ENCODE measurements around the gene GALNT8.
"Not testable (repeated sequence)": the region's sequence is repeated elsewhere in the genome, so short reads cannot be mapped to it uniquely, and the experiment has no call there.

Gene GALNT8

GRCh38 chr12:4719821-4720636 lies at the start of gene GALNT8:
GALNT8 (plus strand) TSS chr12:4720400; CDS start chr12:4720678, 278 bp downstream.
- no peak for DNase-seq

GRCh38 chr12:4679711-4680110 lies 40.5 kb upstream of the GALNT8 start:
- DNase-seq, result no peak

DNA sequence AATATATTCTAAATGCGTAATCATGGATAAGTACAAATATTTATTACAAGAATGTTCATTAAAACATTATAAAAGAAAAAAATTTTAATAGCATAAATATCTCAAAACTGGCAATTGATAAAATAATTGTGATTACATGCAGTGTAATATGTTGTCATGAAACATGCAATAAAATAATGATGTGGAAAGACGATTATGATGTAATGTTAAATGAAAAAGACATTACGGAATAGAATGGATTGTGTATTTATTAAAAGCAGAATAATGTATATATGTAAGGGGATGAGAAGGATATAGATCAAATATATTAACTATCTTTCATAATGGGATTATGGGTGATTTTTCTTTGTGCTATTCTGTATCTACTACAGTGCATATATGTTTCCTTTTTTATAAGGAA lies 38.5 kb upstream of the GALNT8 start:
- DNase-seq, result no peak

- DNase-seq, result no peak
Observed at GRCh38 chr12:4685317-4685716, 34.9 kb upstream of the GALNT8 start.

DNA sequence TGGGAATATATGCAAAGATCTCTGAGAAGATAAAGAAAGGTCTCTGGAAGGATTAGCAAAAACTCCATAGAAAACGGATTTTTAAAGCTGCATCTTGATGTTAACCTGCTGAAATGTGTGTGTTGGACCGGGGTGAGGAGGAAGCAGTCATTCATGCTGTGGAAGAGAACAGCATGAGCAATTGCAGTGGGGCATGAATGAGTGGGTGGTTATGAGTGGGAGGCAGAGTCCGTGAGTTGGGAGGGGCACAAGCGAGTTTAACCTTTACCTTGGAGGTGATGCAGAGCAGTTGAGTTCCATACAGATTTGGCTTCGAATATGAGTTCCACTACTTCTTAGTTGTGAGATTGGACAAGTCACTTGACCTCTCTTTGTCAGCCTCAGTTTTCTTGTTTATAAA lies 29.4 kb upstream of the GALNT8 start:
- DNase-seq, result no peak

DNA sequence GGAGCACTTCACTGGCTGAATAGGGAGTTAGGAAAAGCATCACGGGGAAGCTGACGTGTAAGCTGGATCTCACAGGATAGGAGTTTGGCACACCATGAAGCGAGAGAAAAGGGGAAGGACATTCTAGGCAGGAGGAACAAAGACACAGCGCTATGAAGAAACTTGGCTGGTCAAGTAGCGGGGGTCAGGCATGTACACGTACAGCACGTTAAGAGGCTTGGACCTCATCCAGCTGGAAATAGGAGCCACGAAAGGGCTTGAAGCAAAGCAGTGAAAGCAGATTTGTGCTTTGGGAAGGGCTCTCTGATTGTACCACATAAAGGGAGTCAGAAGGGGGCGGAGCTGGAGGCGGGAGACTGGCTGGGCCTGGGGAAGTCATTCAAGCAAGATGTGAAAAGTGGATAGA lies 19.6 kb upstream of the GALNT8 start:
- no peak for DNase-seq

DNA sequence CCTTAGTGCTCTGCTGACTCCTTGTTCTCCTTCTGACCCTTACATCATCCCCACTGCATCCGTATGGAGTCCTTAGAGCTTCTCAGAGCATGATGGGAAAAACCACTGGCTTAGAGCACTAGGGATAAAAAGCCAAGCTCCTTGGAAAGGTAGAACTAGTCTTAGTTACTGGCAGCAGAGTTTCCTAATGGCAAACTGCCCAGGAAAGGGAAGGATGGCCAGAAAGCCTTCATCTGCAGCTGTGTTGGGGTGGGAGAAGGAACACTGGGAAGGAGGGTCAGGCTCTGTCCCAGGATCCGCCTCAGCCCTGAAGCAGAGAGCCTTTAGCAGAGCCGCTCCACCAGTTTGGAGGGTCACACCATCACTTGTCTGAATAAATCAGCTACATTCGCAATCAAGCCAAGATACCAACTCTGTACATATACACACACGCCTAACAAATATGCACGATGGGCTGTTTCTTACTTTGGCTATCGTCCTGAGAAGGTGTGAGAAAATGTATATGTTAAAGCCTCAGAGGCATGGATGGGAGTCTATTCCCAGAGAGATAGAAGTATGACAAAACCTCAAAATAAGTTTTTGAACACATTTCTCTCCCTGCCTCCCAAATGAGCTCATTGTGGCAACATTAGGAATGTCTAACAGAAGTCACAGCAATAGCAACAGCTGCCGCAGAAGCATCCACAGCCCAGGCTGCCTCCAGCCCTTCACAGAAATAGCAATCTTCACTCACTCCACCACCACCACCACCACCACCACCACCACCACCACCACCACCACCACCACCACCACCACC lies 18.6 kb upstream of the GALNT8 start:
- DNase-seq, result no peak

- DNase-seq, result no peak
Observed at GRCh38 chr12:4703676-4704075, 16.5 kb upstream of the GALNT8 start.

GRCh38 chr12:4705824-4706223 lies 14.4 kb upstream of the GALNT8 start:
- DNase-seq, result no peak

GRCh38 chr12:4707306-4707705 lies 12.9 kb upstream of the GALNT8 start:
- no peak for DNase-seq

DNA sequence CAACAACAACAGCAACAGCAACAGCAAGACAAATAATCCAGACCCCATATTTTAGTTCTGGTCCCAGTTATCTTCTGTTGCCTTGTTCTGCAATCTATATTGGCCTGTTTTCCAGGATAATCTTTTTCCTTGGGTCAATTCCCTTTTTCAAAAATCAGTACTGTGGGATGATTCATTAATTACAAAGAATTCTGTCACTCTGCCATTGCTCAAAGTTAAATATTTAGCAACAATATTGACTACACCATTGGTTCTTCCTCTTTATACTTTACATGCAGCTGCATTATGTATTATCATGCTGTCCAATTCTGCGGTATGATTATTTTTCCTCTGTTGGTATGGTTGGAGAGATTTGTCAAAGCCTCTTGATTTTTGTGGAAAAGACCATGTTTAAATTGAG lies 10.1 kb upstream of the GALNT8 start:
- no peak for DNase-seq

GRCh38 chr12:4714879-4715278 lies 5.3 kb upstream of the GALNT8 start:
- DNase-seq, result no peak

- no peak for DNase-seq
Observed at GRCh38 chr12:4717806-4718205, 2.4 kb upstream of the GALNT8 start.

GRCh38 chr12:4720637-4720995 lies 416 bp downstream of the GALNT8 start:
- DNase-seq, result no peak

DNA sequence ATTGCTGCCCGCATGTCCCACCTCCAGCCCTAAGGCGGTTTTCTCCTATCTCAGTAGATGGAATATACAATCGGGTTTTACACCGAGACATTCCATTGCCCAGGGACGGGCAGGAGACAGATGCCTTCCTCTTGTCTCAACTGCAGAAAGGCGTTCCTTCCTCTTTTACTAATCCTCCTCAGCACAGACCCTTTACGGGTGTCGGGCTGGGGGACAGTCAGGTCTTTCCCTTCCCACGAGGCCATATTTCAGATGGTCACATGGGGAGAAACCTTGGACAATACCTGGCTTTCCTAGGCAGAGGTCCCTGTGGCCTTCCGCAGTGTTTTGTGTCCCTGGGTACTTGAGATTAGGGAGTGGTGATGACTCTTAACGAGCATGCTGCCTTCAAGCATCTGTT lies 1.4 kb downstream of the GALNT8 start:
- DNase-seq, result not testable (repeated sequence)

DNA sequence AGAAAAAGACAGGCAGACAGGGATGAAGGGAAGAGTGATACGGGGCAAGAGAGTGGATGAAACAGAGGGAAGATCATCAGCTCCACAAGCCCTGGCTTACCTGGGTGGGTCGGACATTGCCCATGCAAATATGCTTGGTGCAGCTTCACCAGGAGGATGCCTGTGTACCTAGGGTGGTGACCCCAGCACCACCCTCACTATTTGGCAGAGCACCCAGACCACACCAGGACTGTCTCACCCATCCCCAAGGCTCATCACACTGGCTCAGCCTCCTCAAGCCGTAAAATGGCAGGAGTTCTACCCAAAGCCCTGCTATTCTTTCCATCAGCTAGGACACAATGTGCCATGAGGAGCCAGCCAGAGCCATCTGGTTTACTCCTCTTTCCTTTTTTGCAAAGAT lies 3.0 kb downstream of the GALNT8 start:
- DNase-seq, result no peak

DNA sequence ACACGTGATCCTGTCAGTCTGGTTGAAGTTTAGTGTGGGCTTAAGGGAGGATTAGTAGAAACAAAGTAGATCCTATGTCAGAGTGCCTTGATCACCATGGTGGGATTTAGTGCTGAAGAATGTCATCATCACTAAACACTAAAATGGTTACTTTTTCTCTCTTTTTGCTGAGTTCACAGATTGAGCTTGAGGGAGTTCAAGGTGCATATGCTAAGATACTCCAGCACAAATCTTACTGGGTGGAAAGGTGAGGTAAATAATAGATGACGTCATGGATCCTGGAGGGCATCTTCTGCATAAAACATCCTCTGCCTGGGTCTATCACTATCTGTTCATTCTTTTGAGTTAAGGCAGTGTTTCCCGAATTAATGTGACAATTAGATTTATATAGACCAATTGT lies 4.9 kb downstream of the GALNT8 start:
- DNase-seq, result no peak

GRCh38 chr12:4734625-4735340 lies 14.6 kb downstream of the GALNT8 start:
- no peak for DNase-seq

DNA sequence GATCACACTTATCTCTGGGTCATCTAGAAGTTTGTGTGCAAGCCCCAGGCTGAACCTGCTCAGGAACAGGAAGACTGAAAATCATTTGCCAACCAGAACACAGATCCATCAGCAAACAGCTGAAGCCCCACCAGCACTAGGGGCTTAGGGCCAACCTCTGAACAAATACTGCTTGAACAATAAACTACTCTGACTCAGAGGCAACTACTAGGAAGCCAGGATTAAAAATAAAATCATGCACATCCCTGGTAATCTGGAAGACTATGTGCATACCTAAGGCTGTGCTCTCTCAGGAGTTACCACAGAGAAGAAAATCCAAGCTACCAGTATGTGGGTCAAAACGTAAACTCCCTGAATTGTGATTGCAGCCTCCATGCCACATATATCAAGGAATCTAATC lies 15.9 kb downstream of the GALNT8 start:
- no peak for DNase-seq

GRCh38 chr12:4738541-4738940 lies 18.3 kb downstream of the GALNT8 start:
- DNase-seq, result no peak

DNA sequence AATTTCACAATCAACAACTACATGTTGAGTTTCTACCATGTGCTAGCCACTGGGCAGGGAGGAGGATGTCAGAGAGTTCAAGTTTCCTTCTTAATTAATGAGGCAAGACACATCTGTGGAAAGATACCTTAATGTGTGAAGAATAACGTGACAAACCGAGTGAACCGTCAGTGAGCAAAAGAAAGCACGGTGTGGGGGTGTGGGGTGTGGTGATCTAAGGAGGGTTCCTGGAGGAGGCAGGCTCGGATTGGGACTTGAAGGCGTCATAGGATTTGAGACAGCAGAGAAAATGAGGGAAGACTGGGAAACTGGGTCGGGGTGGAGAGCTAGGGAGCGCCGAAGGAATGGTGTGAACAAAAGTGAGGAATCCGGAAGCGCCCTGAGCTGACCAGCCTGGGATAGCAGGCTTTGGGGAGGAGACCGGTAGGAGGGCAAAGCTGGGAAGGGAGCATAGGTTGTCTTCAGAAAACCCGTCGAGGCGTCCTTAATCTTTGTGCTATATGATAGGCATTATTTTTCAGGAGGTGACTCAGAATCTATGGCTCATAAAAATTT lies 22.3 kb downstream of the GALNT8 start:
- no peak for DNase-seq

GRCh38 chr12:4743046-4743445 lies 22.8 kb downstream of the GALNT8 start:
- no peak for DNase-seq

DNA sequence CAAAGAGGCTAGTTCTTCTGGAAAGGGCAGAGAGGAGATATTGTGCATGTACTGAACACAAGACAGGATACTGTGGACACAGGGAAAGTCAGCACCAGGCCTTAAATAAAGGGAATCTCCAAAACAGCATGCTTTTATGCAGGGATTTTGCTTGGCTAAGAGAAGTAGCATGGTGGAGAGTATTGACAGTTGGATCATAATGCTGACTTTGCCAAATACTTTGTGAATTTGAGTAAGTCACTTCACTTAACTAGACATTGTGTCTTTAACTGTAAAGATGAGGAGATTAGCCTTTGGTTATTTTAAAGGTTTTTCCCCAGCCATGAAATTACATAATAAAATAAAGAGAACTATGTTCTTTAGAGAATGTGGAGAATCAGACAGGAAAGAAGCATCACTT lies 24.5 kb downstream of the GALNT8 start:
- no peak for DNase-seq

Data from SIG-M5 (cell line).